Measurements from ENCODE around the gene CEMP1.

CEMP1 gene

DNA sequence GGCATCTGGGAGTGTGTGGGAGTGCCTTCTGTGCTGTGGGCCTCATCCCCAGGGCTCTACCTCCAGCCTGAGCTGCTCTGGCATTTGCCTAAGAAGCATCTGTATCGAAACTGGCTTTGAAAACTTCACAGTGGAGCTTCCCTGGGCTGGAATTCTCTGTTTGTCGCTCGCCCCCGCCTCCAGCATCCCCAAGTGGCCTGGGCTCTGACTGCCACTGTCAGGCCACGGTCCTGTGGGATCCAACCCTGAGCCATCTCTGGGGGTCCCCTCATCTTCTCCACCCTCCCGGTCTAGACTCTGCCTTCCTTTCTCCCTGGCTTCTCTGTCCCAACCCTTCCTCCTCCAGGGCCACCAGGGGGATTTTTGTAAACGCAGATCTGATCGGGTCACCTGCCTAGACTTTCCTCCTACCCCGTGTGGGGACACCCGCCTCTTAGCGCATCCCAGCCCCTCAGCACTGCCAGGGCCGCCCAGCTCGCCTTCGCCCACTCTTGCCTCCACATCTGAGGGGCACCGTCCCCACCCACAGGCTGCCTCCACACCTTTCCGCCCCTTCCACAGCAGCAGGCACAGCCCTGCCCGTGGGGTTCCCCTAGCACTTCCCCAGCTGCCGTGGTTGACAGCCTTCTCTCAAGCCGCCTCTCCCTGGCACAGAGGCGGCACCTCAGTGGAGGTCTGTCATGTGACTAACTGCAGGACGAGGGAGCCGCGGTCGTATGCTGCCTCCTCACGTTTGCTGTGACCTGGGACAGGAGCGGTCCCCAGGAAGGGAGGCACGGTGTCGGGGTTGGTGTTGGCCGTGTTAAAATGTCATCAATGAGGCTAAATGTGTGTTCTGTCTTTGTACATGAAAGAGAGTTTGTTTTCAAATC lies 44.3 kb downstream of the CEMP1 start:
- no peaks in the 10 kb centered on the region for H3K27me3 ChIP-seq (ENCODE audit: control insufficient read depth in 2 of 2, insufficient read depth in 2 of 2, low read length in 2 of 2)
- no peak overlapping the region for H3K27ac ChIP-seq (ENCODE audit: low read depth in 2 of 2, low read length in 2 of 2)
- H3K36me3 ChIP-seq (ENCODE audit: control insufficient read depth in 2 of 2, insufficient read depth in 2 of 2, low read length in 2 of 2), result no peaks in the 10 kb centered on the region
- H3K4me3 ChIP-seq (ENCODE audit: low read length in 2 of 2), result no peak overlapping the region
- no peaks in the 10 kb centered on the region for H3K9me3 ChIP-seq (ENCODE audit: control insufficient read depth in 2 of 2, low read length in 2 of 2)
- no peak overlapping the region for H3K9ac ChIP-seq (ENCODE audit: low read depth in 1 of 2, low read length in 2 of 2)
- H3K4me1 ChIP-seq (ENCODE audit: control insufficient read depth in 2 of 2, insufficient read depth in 2 of 2, low read length in 2 of 2), result peaks cover 12 to 14% of the 10 kb centered on the region in 2 donors

DNA sequence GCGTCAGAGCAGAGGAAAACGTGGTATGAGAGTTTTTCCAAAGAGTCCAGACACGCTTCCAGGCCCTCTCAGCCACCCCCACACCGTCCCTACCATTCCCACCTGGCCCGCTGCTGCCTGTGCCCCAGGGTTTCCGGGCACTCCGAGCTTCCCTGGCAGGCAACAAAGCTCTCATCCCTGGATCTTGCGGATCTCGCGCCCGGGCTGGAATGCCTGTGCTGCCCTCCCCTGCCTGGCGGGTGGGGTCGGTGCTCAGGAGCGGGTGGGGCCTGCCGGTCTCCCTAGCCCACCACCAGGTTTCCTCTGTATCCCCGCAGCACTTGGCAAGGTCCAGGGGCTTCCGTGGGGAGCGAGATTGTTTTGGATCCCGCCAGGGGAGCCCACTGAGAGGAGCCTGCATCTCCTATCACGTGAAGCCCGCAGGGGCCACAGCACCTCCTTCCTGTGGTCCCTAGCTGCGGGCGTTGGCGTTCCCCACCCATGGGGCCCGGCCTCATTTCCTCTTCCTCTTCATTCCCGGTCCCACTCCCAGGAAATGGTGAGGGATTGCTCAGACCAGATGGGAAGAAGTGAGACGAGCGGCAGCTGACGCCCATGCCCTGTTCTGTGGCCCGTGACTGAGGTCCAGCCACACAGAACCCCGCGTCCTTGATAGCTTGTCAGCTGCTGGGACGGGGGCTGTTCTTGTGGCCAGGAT lies 45.2 kb downstream of the CEMP1 start:
- Histone ChIP-seq H3K9me3 (ENCODE audit: control insufficient read depth in 2 of 2, low read length in 2 of 2) (no peaks in the 10 kb centered on the region), H3K36me3 (ENCODE audit: control insufficient read depth in 2 of 2, insufficient read depth in 2 of 2, low read length in 2 of 2) (no peaks in the 10 kb centered on the region), H3K27me3 (ENCODE audit: control insufficient read depth in 2 of 2, insufficient read depth in 2 of 2, low read length in 2 of 2) (no peaks in the 10 kb centered on the region), H3K4me3 (ENCODE audit: low read length in 2 of 2) (no peak overlapping the region), H3K9ac (ENCODE audit: low read depth in 1 of 2, low read length in 2 of 2) (no peak overlapping the region), H3K4me1 (ENCODE audit: control insufficient read depth in 2 of 2, insufficient read depth in 2 of 2, low read length in 2 of 2) (peaks cover 12 to 23% of the 10 kb centered on the region in 2 donors), H3K27ac (ENCODE audit: low read depth in 2 of 2, low read length in 2 of 2) (no peak overlapping the region)

DNA sequence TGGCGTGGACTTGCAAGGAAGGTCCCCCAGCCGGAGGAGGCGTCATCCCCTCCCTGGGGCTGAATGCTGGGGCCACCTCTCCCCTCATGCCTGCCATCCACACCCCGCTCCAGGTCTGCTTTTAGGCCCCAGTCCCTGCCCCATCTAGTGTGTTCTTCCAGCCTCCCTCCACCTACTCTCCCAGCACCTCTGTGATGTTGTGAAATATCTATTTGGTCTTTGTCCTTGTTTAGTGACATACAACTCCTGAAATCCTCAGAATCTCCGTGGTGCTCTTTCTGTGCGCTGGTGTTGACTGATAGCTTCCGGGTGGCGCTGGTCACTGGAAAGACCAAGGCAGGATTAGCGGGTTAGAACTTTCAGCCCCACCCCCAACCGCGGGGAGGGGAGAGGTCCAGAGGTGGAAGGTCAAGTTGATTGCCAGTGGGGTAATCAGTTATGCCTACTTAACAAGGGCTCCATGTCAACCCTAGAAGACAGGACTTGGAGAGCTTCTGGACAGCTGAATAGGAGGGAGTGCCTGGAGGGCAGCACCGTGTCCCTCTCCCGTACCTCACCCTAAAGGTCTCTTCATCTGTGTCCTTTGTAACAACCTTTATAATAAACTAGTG lies 46.2 kb downstream of the CEMP1 start:
- Histone ChIP-seq H3K27ac (ENCODE audit: low read depth in 2 of 2, low read length in 2 of 2) (no peak overlapping the region), H3K9ac (ENCODE audit: low read depth in 1 of 2, low read length in 2 of 2) (no peak overlapping the region), H3K4me3 (ENCODE audit: low read length in 2 of 2) (no peak overlapping the region), H3K27me3 (ENCODE audit: control insufficient read depth in 2 of 2, insufficient read depth in 2 of 2, low read length in 2 of 2) (no peaks in the 10 kb centered on the region), H3K9me3 (ENCODE audit: control insufficient read depth in 2 of 2, low read length in 2 of 2) (no peaks in the 10 kb centered on the region), H3K36me3 (ENCODE audit: control insufficient read depth in 2 of 2, insufficient read depth in 2 of 2, low read length in 2 of 2) (no peaks in the 10 kb centered on the region), H3K4me1 (ENCODE audit: control insufficient read depth in 2 of 2, insufficient read depth in 2 of 2, low read length in 2 of 2) (peaks cover 15 to 29% of the 10 kb centered on the region in 2 donors)

DNA sequence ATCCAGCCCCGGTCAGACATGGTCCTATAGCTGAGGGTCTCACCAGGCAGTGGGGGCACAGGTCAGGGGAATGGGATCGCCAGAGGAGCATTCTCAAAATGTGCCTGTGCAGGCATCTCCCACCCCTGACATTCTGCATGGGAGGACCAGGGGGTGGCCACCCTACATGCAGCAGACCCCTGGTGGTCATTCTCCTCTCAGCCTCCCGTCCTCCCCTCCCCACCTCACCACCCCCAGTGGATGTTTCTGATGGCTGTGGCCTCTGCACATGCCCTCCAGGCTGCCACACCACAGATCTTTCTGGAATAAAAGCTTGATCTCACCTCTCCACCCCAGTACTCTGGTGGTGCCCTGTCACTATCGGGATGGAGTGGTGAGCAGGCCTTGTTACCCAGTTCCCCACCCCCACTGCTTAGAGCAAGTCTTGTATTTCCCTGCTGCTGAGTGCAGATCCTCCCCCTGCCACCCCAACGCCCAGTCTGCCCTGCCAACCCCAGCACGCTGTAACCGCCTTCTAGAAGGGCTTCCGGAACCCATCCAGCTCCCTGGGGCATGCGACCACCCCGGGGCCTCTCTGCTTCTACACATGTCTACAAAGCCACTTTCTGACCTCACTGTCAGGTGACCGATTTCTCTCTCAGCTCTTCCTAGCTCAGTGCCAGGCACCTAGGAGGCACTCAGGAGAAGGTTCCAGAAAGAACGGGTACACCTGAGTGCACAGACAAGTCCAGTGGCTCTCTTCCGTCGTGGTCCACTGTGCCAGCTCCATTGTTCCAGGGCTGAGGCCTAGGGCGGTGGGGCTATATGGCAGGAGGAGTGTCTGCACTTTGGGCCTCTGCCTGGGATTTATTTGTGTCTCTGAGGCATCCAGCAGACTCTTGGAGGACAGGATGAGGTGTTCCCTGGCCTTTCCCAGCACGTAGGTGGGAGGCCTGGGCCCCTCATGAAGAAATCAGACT lies 47.0 kb downstream of the CEMP1 start:
- Histone ChIP-seq H3K4me1 (ENCODE audit: control insufficient read depth in 2 of 2, insufficient read depth in 2 of 2, low read length in 2 of 2) (peaks cover 15 to 29% of the 10 kb centered on the region in 2 donors), H3K27me3 (ENCODE audit: control insufficient read depth in 2 of 2, insufficient read depth in 2 of 2, low read length in 2 of 2) (no peaks in the 10 kb centered on the region), H3K36me3 (ENCODE audit: control insufficient read depth in 2 of 2, insufficient read depth in 2 of 2, low read length in 2 of 2) (no peaks in the 10 kb centered on the region), H3K9ac (ENCODE audit: low read depth in 1 of 2, low read length in 2 of 2) (no peak overlapping the region), H3K27ac (ENCODE audit: low read depth in 2 of 2, low read length in 2 of 2) (no peak overlapping the region), H3K4me3 (ENCODE audit: low read length in 2 of 2) (no peak overlapping the region), H3K9me3 (ENCODE audit: control insufficient read depth in 2 of 2, low read length in 2 of 2) (no peaks in the 10 kb centered on the region)

DNA sequence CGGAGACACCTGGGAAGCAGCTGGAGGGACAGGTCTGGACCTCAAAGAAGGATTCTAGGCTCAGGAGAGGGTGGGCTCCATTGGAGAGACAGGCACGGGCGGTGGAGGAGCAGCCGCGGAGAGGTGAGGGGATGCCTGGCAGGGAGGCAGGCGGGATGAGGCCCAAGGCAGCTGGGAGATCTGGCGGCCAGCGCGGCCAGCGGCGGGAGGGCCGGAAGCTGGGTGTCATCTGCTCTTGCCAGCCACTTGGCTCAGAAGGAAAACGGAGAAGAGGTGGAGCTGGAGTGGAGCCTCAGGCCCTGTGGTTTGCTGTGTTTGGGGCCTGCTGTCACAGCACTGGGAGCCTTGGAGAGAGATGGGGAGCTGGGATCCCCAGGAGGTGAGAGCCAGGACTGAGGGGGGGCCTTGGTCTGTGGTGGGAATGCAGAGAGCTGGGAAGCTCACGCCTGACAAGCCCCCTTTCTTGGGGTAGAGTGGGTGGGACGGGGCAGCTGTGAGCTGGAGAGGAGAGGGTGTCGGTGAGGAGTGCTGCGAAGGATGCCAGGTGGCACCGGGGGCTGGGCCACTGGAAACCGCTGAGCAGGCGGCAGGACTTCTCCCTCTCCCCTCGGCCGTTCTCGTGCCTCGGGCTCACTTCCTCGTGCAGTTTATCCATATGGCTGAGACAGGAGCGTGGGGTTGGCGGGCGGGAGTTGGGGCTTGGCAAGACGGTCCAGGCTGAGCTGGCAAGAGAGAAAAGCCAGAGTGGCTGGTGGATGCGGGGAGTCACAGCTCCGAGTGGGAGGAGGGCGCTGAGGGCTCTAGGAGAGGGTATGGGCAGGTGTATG lies 48.3 kb downstream of the CEMP1 start:
- Histone ChIP-seq H3K27me3 (ENCODE audit: control insufficient read depth in 2 of 2, insufficient read depth in 2 of 2, low read length in 2 of 2) (no peaks in the 10 kb centered on the region), H3K9me3 (ENCODE audit: control insufficient read depth in 2 of 2, low read length in 2 of 2) (no peaks in the 10 kb centered on the region), H3K36me3 (ENCODE audit: control insufficient read depth in 2 of 2, insufficient read depth in 2 of 2, low read length in 2 of 2) (no peaks in the 10 kb centered on the region), H3K27ac (ENCODE audit: low read depth in 2 of 2, low read length in 2 of 2) (peak overlapping the region in 1 of 2 donors; percentile 42), H3K4me1 (ENCODE audit: control insufficient read depth in 2 of 2, insufficient read depth in 2 of 2, low read length in 2 of 2) (peaks cover 15 to 29% of the 10 kb centered on the region in 2 donors), H3K4me3 (ENCODE audit: low read length in 2 of 2) (peak overlapping the region; percentile 9 to 12), H3K9ac (ENCODE audit: low read depth in 1 of 2, low read length in 2 of 2) (peak overlapping the region in 1 of 2 donors; percentile 37)

DNA sequence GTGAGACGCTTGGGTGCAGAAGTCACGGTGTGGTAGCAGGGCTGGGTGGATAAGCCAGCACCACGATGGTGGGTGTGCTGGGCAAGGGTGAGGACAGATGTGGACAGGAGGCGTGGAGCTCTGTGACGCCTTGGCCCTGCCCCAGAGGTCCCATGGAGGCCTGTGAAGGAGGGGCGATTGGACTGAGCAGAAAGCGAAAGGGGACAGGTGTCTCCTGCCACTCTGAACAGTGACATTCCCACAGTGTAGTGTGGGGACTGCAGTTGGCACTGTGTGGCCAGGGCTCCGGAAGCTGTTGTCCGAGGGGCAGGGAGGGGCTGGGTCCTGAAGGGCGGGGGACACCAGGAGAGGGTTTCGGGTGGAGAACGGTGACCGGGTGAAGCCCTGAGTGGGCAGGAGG lies 49.0 kb downstream of the CEMP1 start:
- H3K4me1 ChIP-seq (ENCODE audit: control insufficient read depth in 2 of 2, insufficient read depth in 2 of 2, low read length in 2 of 2), result peaks cover 11 to 26% of the 10 kb centered on the region in 2 donors
- H3K27ac ChIP-seq (ENCODE audit: low read depth in 2 of 2, low read length in 2 of 2), result no peak overlapping the region
- H3K4me3 ChIP-seq (ENCODE audit: low read length in 2 of 2), result no peak overlapping the region
- H3K27me3 ChIP-seq (ENCODE audit: control insufficient read depth in 2 of 2, insufficient read depth in 2 of 2, low read length in 2 of 2), result no peaks in the 10 kb centered on the region
- no peaks in the 10 kb centered on the region for H3K9me3 ChIP-seq (ENCODE audit: control insufficient read depth in 2 of 2, low read length in 2 of 2)
- no peaks in the 10 kb centered on the region for H3K36me3 ChIP-seq (ENCODE audit: control insufficient read depth in 2 of 2, insufficient read depth in 2 of 2, low read length in 2 of 2)
- H3K9ac ChIP-seq (ENCODE audit: low read depth in 1 of 2, low read length in 2 of 2), result no peak overlapping the region

DNA sequence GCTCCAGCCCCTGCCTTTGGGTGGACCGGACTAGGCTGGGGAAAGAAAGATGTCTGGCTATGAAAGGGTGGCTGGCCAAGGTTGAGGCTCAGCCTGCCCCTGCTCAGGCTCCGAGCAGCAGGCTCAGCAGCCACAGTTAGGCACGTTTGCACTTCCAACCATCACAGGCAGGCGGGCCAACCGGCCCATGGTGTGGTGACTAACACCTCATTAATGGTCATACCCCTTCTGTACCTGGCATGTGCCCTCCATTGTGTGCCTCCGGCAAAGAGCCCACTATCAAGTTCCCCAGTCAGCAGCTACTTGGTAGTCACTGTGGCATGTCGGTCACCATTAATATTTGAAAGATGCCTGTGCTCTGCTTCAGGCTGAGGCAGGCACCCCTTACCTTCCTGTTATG lies 49.5 kb downstream of the CEMP1 start:
- Histone ChIP-seq H3K9me3 (ENCODE audit: control insufficient read depth in 2 of 2, low read length in 2 of 2) (no peaks in the 10 kb centered on the region), H3K4me3 (ENCODE audit: low read length in 2 of 2) (no peak overlapping the region), H3K9ac (ENCODE audit: low read depth in 1 of 2, low read length in 2 of 2) (no peak overlapping the region), H3K36me3 (ENCODE audit: control insufficient read depth in 2 of 2, insufficient read depth in 2 of 2, low read length in 2 of 2) (no peaks in the 10 kb centered on the region), H3K4me1 (ENCODE audit: control insufficient read depth in 2 of 2, insufficient read depth in 2 of 2, low read length in 2 of 2) (peaks cover 7 to 21% of the 10 kb centered on the region in 2 donors), H3K27ac (ENCODE audit: low read depth in 2 of 2, low read length in 2 of 2) (peak overlapping the region in 1 of 2 donors; percentile 24), H3K27me3 (ENCODE audit: control insufficient read depth in 2 of 2, insufficient read depth in 2 of 2, low read length in 2 of 2) (no peaks in the 10 kb centered on the region)

DNA sequence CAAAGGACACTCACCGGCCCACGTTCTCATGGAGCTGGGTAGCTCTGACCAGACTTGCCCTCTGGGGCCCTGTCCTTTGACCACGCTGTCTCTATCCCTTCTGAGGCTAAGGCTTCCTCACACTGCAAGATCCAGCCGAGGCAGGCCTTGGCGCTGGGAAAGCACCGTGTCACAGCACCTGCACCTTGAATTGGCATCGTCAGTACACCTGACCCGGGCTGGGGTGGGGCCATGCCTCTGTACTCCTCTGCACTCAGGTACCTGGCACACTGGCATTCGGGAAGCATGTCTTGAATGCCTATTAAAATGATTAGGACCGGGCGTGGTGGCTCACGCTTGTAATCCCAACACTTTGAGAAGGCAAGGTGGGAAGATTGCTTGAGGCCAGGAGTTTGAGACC lies 50.3 kb downstream of the CEMP1 start:
- no peaks in the 10 kb centered on the region for H3K27me3 ChIP-seq (ENCODE audit: control insufficient read depth in 2 of 2, insufficient read depth in 2 of 2, low read length in 2 of 2)
- no peaks in the 10 kb centered on the region for H3K36me3 ChIP-seq (ENCODE audit: control insufficient read depth in 2 of 2, insufficient read depth in 2 of 2, low read length in 2 of 2)
- H3K9me3 ChIP-seq (ENCODE audit: control insufficient read depth in 2 of 2, low read length in 2 of 2), result no peaks in the 10 kb centered on the region
- peak overlapping the region; percentile 6 to 45 for H3K9ac ChIP-seq (ENCODE audit: low read depth in 1 of 2, low read length in 2 of 2)
- H3K4me3 ChIP-seq (ENCODE audit: low read length in 2 of 2), result no peak overlapping the region
- peak overlapping the region; percentile 32 to 56 for H3K27ac ChIP-seq (ENCODE audit: low read depth in 2 of 2, low read length in 2 of 2)
- peaks cover 9 to 23% of the 10 kb centered on the region in 2 donors for H3K4me1 ChIP-seq (ENCODE audit: control insufficient read depth in 2 of 2, insufficient read depth in 2 of 2, low read length in 2 of 2)
